Stimulated activated CD8-positive, alpha-beta memory T cell treated with anti-CD3 and anti-CD28 coated beads, Interleukin-4, amount 100 ng/mL, for 1 hour (primary cell): ENCODE results near the gene MYMX.
"Not testable (repeated sequence)": the region's sequence is repeated elsewhere in the genome, so short reads cannot be mapped to it uniquely, and the experiment has no call there.

ENCODE experiments used
- DNase-seq, 2 donors: peaks; one replicate each; pipeline ENCODE4 v3.0.0-alpha.2; 2020; ENCODE audit warnings: low read depth in 2 of 2, low spot score in 1 of 2

The MYMX gene

GRCh38 chr6:44230034-44230675, 13.4 kb downstream of the MYMX start:
- DNase-seq, result no peak

- DNase-seq, result not testable (repeated sequence)
These were observed 14.7 kb downstream of the MYMX start for GRCh38 chr6:44231426-44231825.

GRCh38 chr6:44232676-44233566, 16.2 kb downstream of the MYMX start:
- DNase-seq, result no peak

- DNase-seq, result no peak
These were observed 16.9 kb downstream of the MYMX start for GRCh38 chr6:44233567-44234100.

GRCh38 chr6:44234101-44235025, 17.6 kb downstream of the MYMX start:
- no peak for DNase-seq

- no peak for DNase-seq
These were observed 18.5 kb downstream of the MYMX start for GRCh38 chr6:44235269-44235668.

- DNase-seq, result no peak
These were observed 19.3 kb downstream of the MYMX start for GRCh38 chr6:44235891-44236516.

- no peak for DNase-seq
These were observed 20.5 kb downstream of the MYMX start for GRCh38 chr6:44237021-44237812.

GRCh38 chr6:44237813-44238433, 21.2 kb downstream of the MYMX start:
- peak; percentile 56 to 67 for DNase-seq

GRCh38 chr6:44238687-44239350, 22.1 kb downstream of the MYMX start:
- no peak for DNase-seq

GRCh38 chr6:44243345-44243744, 26.6 kb downstream of the MYMX start:
- no peak for DNase-seq

GRCh38 chr6:44245391-44245911, 28.7 kb downstream of the MYMX start:
- no peak for DNase-seq

- DNase-seq, result peak; percentile 61 to 73
These were observed 29.4 kb downstream of the MYMX start for GRCh38 chr6:44245912-44246662.

- DNase-seq, result peak; percentile 87 to 89
These were observed 30.1 kb downstream of the MYMX start, which contains the start of gene HSP90AB1 for GRCh38 chr6:44246663-44247337. TSS of gene HSP90AB1 (plus strand) at chr6:44247101. CDS start at chr6:44248630, 1,529 bp downstream.

- DNase-seq, result peak; percentile 81 to 85
These were observed 30.9 kb downstream of the MYMX start for GRCh38 chr6:44247338-44248302.

GRCh38 chr6:44248579-44248978, 31.9 kb downstream of the MYMX start:
- DNase-seq, result no peak
